ENCODE measurements around the gene DAZL. TPM values are rescaled to one million over a fixed set of nuclear protein-coding genes. Genes with fewer than 3 reads are reported as not detected.

Gene DAZL
- total RNA-seq, 1 experiment from 2014 or later: not detected

DNA sequence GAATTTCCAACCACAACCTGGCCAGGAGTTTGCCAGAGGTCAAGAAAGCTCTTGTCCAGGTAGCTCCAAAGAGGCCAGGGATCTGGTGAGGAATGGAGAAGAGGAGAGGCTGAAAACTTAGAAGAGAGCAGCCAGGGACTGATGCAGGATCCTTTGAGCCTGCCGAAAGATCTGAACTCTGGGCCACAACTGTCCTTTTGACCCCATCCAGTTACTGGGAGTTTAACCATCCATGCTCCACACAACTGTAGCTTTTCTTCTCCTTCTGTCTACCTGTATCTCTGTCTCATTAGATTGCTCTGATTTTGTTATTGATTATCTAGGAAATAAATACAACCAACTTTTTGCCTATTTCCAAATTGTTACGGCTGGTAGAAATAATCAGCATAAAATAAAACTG is 36.7 kb downstream of the DAZL start:
- no peaks in the 10 kb centered on the region for H3K9me3 Mint-ChIP-seq (ENCODE audit: unreplicated experiment)
- H3K27ac Mint-ChIP-seq (ENCODE audit: low read depth, unreplicated experiment): no peak overlapping the region
- POLR2A ChIA-PET: interaction anchor here (0.6 to 1.2 kb wide), 2 partner anchors 12 to 254 kb away, joined by 3 to 5 read pairs; no protein-coding TSS in a partner anchor
- H3K4me3 Mint-ChIP-seq (ENCODE audit: unreplicated experiment): no peak overlapping the region
- H3K36me3 Mint-ChIP-seq (ENCODE audit: insufficient read depth, unreplicated experiment): no peaks in the 10 kb centered on the region
- DNase-seq (ENCODE audit: unreplicated experiment): no peak
- intact Hi-C loops (cut with micrococcal nuclease): no loop called here
- CTCF ChIA-PET: no interaction called here
- BruUV-seq (replicated peaks): no TSS peak
- no peaks in the 10 kb centered on the region for H3K4me1 Mint-ChIP-seq (ENCODE audit: insufficient read depth, unreplicated experiment)
- no peaks in the 10 kb centered on the region for H3K27me3 Mint-ChIP-seq (ENCODE audit: insufficient read depth, unreplicated experiment)
- no peak for TF ChIP-seq CTCF (IDR thresholded peaks at IDR 0.05; ENCODE audit: unreplicated experiment)

DNA sequence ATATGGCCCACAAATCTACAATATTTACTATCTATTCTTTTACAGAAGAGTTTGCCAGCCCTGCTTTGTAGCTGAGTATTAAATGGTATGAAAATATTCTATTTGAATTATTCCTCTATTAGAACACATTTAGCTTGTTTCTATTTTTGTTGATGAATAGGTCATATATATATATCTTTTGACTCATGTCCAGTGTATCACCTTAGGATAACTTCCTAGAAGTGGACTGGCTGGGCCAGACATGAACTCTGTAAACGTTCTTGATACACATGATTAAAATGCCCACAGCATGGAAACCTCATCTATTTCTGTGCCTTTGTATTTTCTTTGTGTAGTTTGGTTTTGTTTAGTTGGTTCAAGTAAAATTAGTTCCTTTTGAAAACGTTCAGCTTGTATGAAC is 37.1 kb downstream of the DAZL start:
- BruUV-seq (replicated peaks): no TSS peak
- DNase-seq (ENCODE audit: unreplicated experiment): no peak
- H3K4me1 Mint-ChIP-seq (ENCODE audit: insufficient read depth, unreplicated experiment): no peaks in the 10 kb centered on the region

DNA sequence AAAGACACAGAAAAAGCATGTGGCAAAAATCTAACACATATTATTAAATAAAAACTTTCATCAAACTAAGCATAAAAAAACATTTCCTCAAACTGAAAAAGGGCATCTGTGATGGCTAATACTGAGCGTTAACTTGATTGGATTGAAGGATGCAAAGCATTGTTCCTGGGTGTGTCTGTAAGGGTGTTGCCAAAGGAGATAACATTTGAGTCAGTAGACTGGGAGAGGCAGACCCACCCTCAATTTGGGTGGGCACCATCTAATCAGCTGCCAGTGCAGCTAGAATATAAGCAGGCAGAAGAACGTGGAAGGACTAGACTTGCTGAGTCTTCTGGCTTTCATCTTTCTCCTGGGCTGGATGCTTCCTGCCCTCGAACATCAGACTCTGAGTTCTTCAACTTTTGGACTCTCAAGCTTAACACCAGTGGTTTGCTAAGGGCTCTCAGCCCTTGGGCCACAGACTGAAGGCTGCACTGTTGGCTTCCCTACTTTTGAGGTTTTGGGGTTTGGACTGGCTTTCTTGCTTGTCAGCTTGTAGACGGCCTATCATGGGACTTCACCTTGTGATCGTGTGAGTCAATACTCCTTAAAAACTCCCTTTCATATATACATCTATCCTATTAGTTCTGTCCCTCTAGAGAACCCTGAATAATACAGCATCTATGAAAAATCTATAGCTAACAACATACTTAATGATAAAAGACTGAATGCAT is 45.4 kb downstream of the DAZL start:
- CTCF ChIA-PET: no interaction called here
- POLR2A ChIA-PET: no interaction called here
- H3K27me3 Mint-ChIP-seq (ENCODE audit: insufficient read depth, unreplicated experiment): no peaks in the 10 kb centered on the region
- BruUV-seq (replicated peaks): no TSS peak
- no peak overlapping the region for H3K27ac Mint-ChIP-seq (ENCODE audit: low read depth, unreplicated experiment)
- no peak for DNase-seq (ENCODE audit: unreplicated experiment)
- H3K4me1 Mint-ChIP-seq (ENCODE audit: insufficient read depth, unreplicated experiment): no peaks in the 10 kb centered on the region
- H3K36me3 Mint-ChIP-seq (ENCODE audit: insufficient read depth, unreplicated experiment): no peaks in the 10 kb centered on the region
- intact Hi-C loops (cut with micrococcal nuclease): no loop called here
- no peak overlapping the region for H3K4me3 Mint-ChIP-seq (ENCODE audit: unreplicated experiment)
- H3K9me3 Mint-ChIP-seq (ENCODE audit: unreplicated experiment): no peaks in the 10 kb centered on the region
- TF ChIP-seq CTCF (IDR thresholded peaks at IDR 0.05; ENCODE audit: unreplicated experiment): no peak

More for the DNA sequence above, 37.1 kb downstream of the DAZL start:
- TF ChIP-seq CTCF (IDR thresholded peaks at IDR 0.05; ENCODE audit: unreplicated experiment): no peak
- Mint-ChIP-seq H3K9me3 (ENCODE audit: unreplicated experiment) (no peaks in the 10 kb centered on the region), H3K4me3 (ENCODE audit: unreplicated experiment) (no peak overlapping the region), H3K27ac (ENCODE audit: low read depth, unreplicated experiment) (no peak overlapping the region), H3K27me3 (ENCODE audit: insufficient read depth, unreplicated experiment) (no peaks in the 10 kb centered on the region), H3K36me3 (ENCODE audit: insufficient read depth, unreplicated experiment) (no peaks in the 10 kb centered on the region)
- ChIA-PET POLR2A (interaction anchor here (1.2 kb wide), 1 partner anchor 13 kb away, joined by 3 read pairs; no protein-coding TSS in a partner anchor), CTCF (no interaction called here)
- intact Hi-C loops (cut with micrococcal nuclease): no loop called here

- no peaks in the 10 kb centered on the region for H3K36me3 Mint-ChIP-seq (ENCODE audit: insufficient read depth, unreplicated experiment)
- DNase-seq (ENCODE audit: unreplicated experiment): no peak
- peaks cover 7% of the 10 kb centered on the region for H3K9me3 Mint-ChIP-seq (ENCODE audit: unreplicated experiment)
- H3K27me3 Mint-ChIP-seq (ENCODE audit: insufficient read depth, unreplicated experiment): peaks cover 20% of the 10 kb centered on the region
- BruUV-seq (replicated peaks): no TSS peak
- H3K27ac Mint-ChIP-seq (ENCODE audit: low read depth, unreplicated experiment): no peak overlapping the region
- ChIA-PET POLR2A (no interaction called here), CTCF (interaction anchor here (0.5 to 6.6 kb wide), 5 partner anchors 259 to 743 kb away, joined by 3 to 111 read pairs (median 4); no protein-coding TSS in a partner anchor)
- H3K4me1 Mint-ChIP-seq (ENCODE audit: insufficient read depth, unreplicated experiment): peaks cover 14% of the 10 kb centered on the region
- intact Hi-C loops (cut with micrococcal nuclease): no loop called here
- H3K4me3 Mint-ChIP-seq (ENCODE audit: unreplicated experiment): no peak overlapping the region
- TF ChIP-seq CTCF (IDR thresholded peaks at IDR 0.05; ENCODE audit: unreplicated experiment): no peak
Measured at GRCh38 chr3:16554126-16554525, 51.1 kb downstream of the DAZL start.
